IPS-11a (cell line): ENCODE data around the gene SP4.

Experiments
- H3K4me3 ChIP-seq: one replicate; pipeline ENCODE4 v1.5.1; 2013; ENCODE audit warnings: low read depth, low read length, control low read depth

The SP4 gene

DNA sequence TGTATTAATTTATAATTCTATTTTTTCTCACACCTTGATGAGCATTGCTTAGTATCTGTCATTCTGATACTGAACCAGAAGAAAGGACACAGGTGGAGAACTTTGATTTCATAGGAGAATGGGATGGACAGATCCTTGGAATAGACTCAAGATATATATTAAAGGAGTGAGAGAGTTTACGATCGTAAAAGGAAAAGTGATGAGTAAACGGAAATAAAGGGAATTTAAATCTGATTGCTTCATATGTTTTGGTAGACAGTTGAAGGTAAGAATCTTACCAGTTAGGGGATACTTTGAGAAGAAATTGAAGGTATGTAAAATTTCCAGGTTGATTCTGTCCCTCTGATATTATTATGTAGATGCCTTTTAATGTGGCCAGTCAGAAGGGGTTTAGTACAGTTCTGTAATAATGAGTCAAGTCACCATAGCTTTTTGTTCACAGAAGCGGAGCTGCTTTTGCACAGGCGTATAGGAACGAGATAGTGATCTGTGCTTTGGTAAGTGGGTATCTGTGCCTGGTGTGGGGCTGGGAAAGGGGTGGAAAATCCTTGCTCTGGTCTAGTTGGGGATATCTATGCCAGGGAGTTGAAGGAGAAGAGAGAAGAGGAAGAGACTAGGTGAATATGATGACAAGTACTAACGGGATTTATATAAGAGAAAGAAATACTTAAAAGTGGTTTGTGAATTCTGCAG lies 15.4 kb downstream of the SP4 start:
- H3K4me3 ChIP-seq: no peak overlapping the region

DNA sequence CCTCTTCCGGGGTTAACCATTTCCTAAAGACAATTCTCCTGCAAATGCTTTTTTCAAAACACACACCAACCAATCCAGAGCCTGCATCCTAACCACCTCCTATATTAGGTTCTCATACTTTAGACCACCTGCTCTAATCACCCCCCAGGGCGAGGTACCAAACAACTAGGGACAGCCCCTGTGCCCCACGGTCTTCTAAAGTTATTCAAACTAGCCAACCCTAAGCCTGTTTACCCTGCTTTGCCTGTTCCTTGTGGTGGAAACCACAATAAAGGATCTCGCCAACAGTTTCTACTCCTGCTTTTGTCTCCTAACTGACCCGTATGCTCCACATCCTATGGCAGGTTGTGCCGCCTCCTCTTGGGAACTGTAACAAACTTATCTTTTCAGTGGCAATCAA lies 21.1 kb downstream of the SP4 start:
- H3K4me3 ChIP-seq: no peak overlapping the region

DNA sequence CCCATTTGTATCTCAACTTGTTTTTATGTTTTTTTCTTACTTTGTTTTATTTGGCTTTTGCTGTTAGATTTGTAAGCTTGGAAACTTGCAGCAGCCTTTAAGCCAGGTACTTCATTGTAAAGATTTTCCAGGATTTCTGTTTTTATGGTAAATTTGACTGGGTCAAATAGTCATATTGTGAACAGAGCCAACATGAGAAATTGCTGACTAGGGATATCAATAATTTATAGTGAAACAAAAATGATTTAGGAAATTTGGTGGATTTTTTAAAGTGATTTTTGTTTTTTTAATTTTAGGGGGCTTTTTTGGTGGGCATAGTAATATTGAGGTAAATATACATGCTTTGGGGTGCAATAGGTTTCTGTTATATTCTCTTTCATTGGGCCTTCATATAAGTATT lies 22.2 kb downstream of the SP4 start:
- no peak overlapping the region for H3K4me3 ChIP-seq

DNA sequence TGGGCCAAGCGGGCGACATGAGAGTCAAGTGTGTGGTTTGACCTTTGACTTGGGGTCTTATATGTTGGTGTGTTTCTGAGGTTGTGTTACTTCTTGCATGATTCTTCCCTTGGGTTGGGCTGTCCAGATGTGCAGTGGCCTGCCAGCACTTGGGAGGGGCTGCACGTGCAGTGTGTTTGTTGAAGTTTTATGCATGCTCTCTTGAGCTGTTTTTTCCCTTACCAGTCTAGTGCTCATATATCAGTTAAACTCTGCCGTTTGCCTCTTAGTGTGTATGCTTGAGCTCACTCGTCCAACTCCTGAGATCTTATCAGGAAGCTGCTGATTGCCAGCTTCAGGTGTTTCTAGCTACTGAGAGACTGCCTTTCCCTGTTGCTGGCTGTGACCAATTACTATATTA lies 23.1 kb downstream of the SP4 start:
- H3K4me3 ChIP-seq: no peak overlapping the region

DNA sequence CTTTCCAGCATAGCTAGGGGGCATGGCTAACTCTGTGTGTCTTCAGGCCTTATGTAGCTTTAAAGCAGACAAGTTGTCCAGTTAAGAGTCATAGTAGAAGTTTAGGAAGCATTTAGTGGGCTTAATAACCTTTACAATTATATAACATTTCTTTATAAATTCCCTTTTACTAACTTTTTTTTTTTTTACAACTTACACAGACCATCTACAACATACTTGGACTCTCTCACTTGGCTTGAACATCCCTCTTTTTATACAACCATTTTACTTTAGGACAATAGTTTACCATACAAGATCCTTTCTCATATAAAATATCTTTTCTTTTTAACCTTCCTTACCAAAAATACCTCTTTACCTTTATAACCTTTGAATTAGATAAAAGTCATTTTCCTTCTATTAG lies 26.3 kb downstream of the SP4 start:
- no peak overlapping the region for H3K4me3 ChIP-seq

DNA sequence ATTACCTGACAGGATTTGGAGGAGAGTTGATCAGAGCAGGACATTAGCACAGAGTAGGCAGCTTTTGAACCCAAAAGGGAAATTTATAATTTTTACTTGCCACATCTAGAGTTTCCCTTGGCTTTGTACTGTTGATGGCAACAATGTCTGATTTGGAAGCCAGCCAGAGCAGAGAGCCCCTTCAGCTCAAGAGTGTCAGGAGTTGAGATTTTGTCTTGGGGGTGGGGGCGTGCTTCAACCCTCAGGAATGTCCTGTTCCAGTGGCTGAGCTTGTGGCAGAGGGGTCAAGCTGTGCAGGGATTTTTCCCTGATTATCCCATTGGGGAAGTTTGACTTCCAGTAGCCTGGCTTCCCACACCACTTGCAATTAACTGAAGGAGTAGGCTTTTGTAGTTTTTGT lies 27.0 kb downstream of the SP4 start:
- H3K4me3 ChIP-seq: no peak overlapping the region

DNA sequence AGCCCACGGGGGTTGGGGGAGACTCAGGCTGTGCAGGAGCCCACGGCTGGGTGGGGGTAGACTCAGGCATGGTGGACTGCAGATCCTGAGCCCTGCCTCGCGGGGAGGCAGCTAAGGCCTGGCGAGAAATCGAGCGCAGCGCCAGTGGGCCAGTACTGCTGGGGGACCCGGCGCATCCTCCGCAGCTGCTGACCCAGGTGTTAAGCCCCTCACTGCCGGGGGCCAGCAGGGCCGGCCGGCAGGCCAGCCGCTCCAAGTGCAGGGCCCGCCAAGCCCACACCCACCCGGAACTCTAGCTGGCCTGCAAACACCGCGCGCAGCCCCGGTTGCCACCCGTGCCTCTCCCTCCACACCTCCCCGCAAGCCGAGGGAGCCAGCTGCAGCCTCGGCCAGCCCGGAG lies 33.4 kb downstream of the SP4 start:
- H3K4me3 ChIP-seq: no peak overlapping the region

DNA sequence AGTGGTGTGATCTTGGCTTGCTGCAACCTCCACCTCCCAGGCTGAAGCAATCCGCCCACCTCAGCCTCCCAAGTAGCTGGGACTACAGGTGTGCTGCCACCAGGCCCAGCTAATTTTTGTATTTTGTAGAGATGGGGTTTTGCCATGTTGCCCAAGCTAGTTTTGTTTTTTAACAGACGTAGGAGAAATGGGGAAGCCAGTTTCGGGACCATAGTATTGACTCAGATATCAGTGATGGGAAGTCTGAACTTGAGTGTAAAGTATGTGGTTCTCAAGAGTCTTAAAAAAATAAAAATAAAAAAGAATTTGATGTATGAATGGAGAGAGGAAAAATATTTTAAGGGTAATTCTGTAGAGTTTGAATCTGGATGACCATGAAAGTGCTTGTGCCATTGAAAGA lies 34.2 kb downstream of the SP4 start:
- no peak overlapping the region for H3K4me3 ChIP-seq

DNA sequence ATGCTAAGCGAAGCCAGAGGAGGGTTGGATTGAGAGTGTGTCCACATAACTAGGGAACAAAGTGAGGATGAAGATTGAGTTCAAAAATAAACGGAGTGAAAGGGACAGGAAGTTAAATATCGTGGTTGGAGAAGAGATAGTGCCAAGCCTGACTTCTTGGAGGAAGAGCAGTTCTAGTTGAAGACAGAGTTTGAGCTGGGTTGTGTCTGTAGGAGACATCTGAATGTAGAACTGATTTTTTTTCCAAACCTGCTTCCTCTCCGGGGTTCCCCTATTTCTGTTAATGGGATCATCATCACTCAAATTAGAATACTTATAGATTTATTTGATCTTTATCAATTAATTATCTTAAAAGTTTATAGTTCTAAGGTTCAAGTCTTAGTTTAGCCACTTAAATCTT lies 35.6 kb downstream of the SP4 start:
- H3K4me3 ChIP-seq: no peak overlapping the region

DNA sequence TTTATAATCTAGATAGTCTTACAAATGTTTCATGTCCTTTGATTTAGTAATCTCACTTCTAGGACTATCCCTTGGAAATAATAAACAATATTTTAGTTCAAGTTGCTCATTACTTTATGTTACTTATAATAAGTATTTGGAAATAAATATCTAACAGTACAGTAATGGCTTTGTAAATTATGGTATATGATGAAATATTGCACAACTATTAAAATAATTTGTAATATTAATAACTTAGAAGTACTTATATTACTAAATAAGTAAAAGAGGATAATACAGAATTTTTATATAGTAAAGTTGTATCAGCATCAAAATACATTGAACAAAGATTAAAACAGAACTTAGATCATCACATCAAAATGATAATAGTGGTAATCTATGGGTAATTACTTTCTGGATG lies 41.1 kb downstream of the SP4 start:
- no peak overlapping the region for H3K4me3 ChIP-seq

DNA sequence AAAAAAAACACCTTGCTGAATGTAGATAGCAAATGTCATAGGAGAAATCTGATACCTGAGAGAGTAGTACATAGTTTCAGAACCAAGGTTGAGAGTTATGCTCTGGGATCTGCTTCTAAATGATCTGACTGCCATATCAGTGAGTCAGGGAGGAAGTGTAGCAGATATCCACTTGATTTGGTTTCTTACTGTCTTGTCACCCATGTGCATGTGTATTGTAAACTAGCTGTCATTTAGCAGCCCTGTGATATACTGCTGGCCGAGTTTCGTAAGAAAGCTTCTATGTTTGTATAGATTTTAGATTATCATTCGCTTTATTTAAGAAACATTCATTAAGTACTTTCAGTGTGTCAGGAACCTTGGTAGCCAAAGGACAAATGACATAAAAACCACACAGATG lies 42.0 kb downstream of the SP4 start:
- no peak overlapping the region for H3K4me3 ChIP-seq

DNA sequence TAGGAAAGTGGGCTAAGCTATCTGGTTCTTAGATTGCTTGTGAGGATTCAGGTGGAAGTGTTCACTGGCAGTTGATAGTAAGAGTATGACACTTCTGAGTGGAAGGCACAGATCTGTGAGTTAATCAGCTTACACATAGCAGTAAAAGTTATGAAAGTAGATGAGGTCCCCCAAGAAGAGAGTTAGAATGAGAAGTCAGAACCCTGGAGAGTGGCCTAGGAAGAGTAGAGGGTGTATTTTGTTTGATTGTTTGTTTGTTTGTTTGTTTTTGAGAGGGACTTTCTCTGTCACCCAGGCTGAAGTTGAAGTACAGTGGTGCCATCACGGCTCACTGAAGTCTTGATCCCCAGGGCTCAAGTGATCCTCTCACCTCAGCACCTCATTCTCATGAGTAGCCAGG lies 44.1 kb downstream of the SP4 start:
- H3K4me3 ChIP-seq: no peak overlapping the region

DNA sequence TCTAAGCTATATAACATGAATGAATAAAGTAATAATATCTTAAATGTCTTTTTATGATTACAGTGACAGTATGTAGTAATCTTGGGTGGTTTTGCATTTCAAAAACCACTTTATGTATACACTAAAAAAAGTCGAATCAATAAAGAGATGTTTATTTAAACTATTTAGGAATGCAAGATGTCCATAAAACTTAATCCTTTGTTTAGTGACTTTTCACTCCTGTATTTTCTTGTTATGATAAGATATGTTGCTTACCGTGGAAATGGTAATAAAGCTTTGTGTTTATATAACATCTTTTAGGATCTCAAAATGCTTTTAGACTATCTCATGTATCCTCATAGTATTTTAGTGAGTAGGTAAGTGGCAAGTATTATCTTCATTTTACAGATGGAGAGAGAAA lies 48.5 kb downstream of the SP4 start:
- H3K4me3 ChIP-seq: no peak overlapping the region

DNA sequence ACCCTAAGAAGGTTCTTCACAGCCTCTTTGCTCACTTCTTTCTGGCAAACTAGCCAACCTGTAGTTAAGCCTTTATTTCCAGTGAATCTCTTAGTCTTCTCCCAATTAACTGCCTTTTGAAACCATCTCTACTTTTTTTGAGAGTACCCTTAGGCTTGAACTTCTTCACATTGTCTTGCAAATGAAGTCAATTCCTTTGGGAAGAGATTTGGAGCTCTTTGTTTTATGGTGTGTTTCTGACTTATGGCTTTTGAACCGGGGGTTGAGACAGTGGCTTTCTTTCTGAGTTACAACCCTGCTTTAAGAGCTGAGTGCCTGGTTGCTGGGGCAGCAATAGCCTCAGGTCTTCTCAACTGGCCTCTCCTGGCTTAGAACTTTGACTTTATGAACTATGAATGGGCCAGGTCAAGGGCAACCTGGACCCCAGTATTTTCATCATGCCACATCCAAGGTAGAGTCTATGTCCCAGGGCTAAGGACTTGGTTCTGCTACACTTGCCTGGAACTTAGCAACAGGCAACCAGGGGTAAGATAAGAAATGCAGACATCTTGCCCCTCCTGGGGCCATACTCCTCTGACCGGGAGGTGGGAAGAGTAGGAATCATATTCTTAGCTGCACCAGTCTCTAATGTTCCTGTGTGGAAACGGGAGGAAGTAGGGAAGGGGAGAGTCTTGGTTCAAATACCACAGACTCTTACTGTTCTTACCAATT lies 53.0 kb downstream of the SP4 start:
- H3K4me3 ChIP-seq: no peak overlapping the region

DNA sequence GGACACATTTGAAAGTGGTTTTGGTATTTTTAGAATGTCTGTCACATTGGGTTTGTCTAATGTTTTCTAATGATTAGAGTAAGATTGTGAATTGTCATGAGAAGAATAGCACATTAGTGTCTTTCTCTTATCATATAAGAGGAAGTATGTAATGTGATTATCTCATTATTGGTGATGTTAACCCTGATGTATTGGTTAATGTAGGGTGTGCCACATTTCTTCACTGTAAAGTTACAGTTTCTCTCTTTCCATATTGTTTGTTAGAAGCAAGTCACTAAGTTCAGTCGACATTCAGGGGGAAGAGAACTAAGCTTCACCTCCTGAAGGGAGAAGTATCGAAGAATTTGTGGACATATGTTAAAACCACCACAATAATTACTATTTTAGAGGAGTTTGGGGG lies 58.6 kb downstream of the SP4 start:
- H3K4me3 ChIP-seq: no peak overlapping the region

DNA sequence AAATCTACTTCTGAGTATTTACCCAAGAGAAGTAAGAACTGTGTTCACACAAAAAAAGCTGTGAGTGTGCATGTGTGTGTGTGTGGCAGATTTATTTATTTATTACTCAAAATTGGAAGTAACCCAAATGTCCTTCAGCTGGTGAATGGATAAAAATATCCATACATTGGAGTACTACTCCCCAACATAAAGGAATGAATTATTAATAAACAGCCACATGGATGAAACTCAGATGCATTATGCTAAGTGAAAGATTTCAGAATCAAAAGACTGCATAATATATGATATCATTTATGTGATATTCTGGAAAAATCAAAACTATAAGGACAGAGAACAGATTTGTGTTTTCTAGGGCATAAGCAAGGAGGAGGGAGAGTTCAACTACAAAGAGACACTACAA lies 67.8 kb downstream of the SP4 start:
- no peak overlapping the region for H3K4me3 ChIP-seq

DNA sequence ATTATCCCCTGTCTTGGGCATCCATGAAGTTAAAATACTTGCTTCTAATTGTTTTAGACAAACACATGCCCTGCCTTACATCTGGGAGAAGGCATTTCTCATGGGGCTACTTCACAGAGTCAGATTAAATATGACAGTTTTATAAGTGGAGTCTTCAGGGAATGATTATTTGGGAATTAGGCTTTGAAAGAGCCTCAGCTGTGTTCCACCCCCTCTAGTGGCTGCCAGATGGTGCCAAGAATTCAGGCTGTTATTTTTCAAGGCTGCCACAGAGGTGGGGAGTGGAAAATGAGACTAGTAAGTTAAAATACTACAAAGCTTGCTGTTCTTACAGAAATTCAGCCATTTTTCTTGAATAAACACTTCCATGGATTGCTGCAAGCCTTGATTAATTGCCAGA lies 69.2 kb downstream of the SP4 start:
- H3K4me3 ChIP-seq: no peak overlapping the region

DNA sequence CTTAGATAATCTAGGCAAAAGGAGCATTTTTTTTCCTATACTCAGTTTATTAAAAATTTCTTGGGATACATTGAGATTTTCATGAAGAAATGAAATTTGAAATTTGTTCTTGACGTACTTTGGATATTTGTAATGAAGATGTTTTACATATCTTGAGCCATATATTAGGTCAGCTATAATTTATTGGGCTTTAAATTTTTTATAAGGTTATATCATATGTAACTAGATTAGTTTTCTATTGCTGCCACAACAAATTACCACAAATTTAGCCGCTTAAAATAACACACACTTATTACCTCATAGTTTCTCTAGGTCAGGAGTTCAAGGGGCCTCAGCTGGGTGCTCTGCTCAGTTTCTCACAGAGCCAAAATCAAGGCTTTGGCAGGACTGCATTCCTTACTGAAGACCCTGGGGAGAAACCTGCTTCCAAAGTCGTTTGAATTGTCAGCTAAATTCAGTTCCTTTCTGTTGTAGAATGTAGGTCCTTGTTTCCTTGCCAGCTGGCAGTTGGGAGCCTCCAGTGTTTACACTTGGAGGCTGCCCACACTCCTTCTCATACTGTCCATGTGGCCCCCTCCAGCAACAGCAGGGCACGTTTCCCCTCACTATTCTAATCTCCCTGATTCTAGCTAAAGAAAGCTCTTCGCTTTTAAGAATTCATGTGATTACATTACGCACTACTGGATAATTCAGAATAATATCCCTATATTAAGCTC lies 72.4 kb downstream of the SP4 start:
- H3K4me3 ChIP-seq: no peak overlapping the region

DNA sequence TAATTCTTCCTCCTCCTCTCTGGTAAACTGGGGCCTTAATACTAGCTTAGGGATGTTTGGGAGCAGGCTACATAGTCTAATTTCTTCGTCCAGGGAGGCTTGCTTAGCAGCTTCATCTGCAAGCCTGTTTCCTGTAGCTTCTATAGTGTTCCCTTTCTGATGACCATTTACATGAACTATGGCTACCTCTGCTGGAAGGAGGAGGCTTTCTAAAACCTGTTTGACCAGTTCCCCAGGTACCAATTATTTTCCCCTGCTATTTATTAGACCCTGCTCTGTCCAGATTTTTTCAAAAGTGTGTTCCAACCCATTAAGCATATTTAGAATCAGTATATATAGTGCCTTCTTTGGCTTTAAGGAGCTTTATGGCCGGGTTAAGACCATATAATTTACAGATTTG lies 76.1 kb downstream of the SP4 start:
- no peak overlapping the region for H3K4me3 ChIP-seq

DNA sequence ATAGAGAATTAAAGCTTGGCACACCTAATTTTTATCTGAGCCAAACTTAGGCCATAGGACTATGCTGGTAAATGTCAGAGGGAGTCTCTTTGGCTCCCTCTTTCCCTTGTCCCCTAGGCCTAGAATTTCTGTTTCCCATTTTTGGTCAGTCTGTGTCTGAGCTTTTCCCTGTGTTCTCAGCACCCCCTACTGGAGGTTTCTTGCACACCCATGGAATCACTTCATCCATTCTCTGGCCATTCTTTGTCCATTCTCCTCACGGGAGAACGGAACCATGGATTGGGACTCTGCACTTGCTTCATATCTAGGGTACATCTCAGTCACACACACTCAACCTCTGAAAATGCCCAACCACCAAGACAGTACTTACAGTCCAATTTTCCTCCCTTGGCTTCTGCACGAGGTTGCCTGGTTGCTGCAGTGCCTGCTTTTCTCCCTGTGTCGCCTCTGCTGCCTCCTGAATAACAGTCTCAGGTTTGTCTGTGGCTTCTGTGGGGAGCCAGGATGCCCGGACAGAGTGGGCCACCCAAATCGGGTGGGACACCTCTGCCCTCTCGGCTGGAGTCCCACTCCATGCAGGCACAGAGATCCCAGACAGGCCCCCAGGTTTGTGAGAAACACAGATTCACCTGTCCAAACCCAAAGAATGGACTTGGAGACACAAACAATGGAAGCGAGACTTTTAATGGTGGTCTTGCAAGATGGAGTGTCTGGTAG lies 79.9 kb downstream of the SP4 start:
- no peak overlapping the region for H3K4me3 ChIP-seq

DNA sequence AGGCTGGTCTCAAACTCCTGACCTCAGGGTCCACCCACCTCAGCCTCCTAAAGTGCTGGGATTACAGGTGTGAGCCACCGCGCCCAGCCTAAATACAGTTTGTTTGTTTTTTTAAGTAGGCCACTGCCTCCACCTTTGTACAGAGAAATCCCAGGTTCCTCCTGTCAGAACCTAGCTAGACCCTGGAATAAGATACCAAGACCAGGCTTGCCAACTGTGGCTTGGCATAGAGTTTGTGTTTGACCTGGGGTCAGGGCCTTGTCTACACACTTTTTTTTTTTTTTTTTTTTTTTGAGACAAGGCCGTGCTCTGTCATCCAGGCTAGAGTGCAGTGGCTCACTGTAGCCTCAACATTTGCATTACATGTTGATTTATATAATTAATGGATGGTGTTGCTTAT lies 80.7 kb downstream of the SP4 start:
- H3K4me3 ChIP-seq: no peak overlapping the region

DNA sequence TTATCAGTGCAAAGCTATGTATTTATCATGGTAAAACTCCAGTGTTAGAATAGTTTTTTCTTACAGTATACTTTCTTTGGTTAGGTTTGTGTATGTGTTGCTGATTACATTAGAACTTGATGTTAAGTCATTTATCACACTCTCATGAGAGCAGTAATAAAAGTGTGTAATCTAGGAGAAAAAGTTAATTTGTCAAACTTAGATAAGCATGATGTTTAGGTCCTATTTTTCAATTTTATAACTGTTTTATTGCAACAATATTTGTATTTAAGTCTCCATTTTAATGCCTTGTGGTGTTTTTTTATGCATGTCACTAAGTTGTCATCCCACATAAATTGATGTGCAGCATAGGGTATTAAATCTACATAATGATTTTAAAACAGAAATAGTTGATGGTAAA lies 86.2 kb downstream of the SP4 start:
- no peak overlapping the region for H3K4me3 ChIP-seq
